Lower lobe of right lung (tissue), 2 donors: ENCODE measurements around the gene PSMD8. TPM values are rescaled to one million over a fixed set of nuclear protein-coding genes. Genes with fewer than 3 reads are reported as not detected.

Source experiments
- ATAC-seq, 2 donors: fragments of 200-7000 bp; cut with Tn5 transposase; one replicate each; pipeline ENCODE4 v1.9.1; 2020 to 2022; ENCODE audit warnings: mild to moderate bottlenecking in 2 of 2, moderate library complexity in 2 of 2
- DNase-seq: peaks from one replicate; pipeline ENCODE4 v3.0.0-alpha.2; 2020
- H3K27ac ChIP-seq: fragments of 200-600 bp; one replicate; pipeline ENCODE4 v1.8.0; 2022
- H3K27me3 ChIP-seq: fragments of 200-600 bp; one replicate; pipeline ENCODE4 v1.8.0; 2022; ENCODE audit warnings: low read depth
- H3K36me3 ChIP-seq: fragments of 200-600 bp; one replicate; pipeline ENCODE4 v1.8.0; 2022; ENCODE audit warnings: mild to moderate bottlenecking
- H3K4me1 ChIP-seq: fragments of 200-600 bp; one replicate; pipeline ENCODE4 v1.8.0; 2022
- H3K4me3 ChIP-seq: fragments of 200-600 bp; one replicate; pipeline ENCODE4 v1.8.0; 2022; ENCODE audit warnings: mild to moderate bottlenecking
- H3K9me3 ChIP-seq: fragments of 200-600 bp; one replicate; pipeline ENCODE4 v1.8.0; 2022
- CTCF ChIP-seq: fragments of 200-600 bp; IDR thresholded peaks from one replicate; pipeline ENCODE4 v1.8.0; 2022; ENCODE audit warnings: antibody characterized with exemption, mild to moderate bottlenecking
- intact Hi-C: fragments of 100-400 bp; cut with DNase I; formaldehyde crosslinking; loops from one replicate; pipeline ENCODE4 v1.11.0; 2022
- total RNA-seq: library from RNA; stranded (reverse); fragmentation: NEBNext Ultra II Directional; extraction: Animal tissue kit (Norgen Biotek cat#: 25700); gene quantifications from one replicate; pipeline ENCODE4 v1.2.1, GENCODE V29; 2021
- donor health status: DM: no; HTN: yes; CAD: no; lungs with severe emphysema.

Gene PSMD8
- total RNA-seq, 1 donor from 2014 or later: 113 TPM

- TF ChIP-seq CTCF: no peak
- Histone ChIP-seq H3K4me3 (no peak overlapping the region), H3K27ac (no peak overlapping the region), H3K4me1 (peaks cover 32% of the 10 kb centered on the region), H3K9me3 (no peaks in the 10 kb centered on the region), H3K27me3 (peaks cover 12% of the 10 kb centered on the region), H3K36me3 (peaks cover 33% of the 10 kb centered on the region)
- intact Hi-C loops: no loop called here
- ATAC-seq: no peak
- DNase-seq: no peak
These were observed 11.5 kb downstream of the PSMD8 start for GRCh38 chr19:38385804-38386257.

- TF ChIP-seq CTCF: no peak
- Histone ChIP-seq H3K9me3 (no peaks in the 10 kb centered on the region), H3K27ac (no peak overlapping the region), H3K27me3 (peaks cover 12% of the 10 kb centered on the region), H3K4me1 (peaks cover 32% of the 10 kb centered on the region), H3K4me3 (peak overlapping the region; percentile 62), H3K36me3 (peaks cover 27% of the 10 kb centered on the region)
- DNase-seq (no peak), ATAC-seq (no peak)
- intact Hi-C loops: no loop called here
These were observed 12.1 kb downstream of the PSMD8 start for GRCh38 chr19:38386300-38386970.

- Histone ChIP-seq H3K27me3 (peaks cover 12% of the 10 kb centered on the region), H3K4me1 (peaks cover 32% of the 10 kb centered on the region), H3K4me3 (peak overlapping the region; percentile 62), H3K27ac (peak overlapping the region; percentile 39), H3K36me3 (peaks cover 21% of the 10 kb centered on the region), H3K9me3 (no peaks in the 10 kb centered on the region)
- DNase-seq: peak; percentile 68
- peak; percentile 2 to 4 for ATAC-seq
- TF ChIP-seq CTCF: no peak
- intact Hi-C loops: no loop called here
These were observed 12.7 kb downstream of the PSMD8 start for GRCh38 chr19:38386971-38387549.

- ATAC-seq (peak; percentile 90 to 92), DNase-seq (peak; percentile 90)
- intact Hi-C loops: no loop called here
- peaks cover 32% of the 10 kb centered on the region for H3K4me1 ChIP-seq
- peaks cover 12% of the 10 kb centered on the region for H3K27me3 ChIP-seq
- H3K4me3 ChIP-seq: peak within 1 kb of the TSS; percentile 62
- peak within 1 kb of the TSS; percentile 39 for H3K27ac ChIP-seq
- no peaks in the 10 kb centered on the region for H3K9me3 ChIP-seq
- peaks cover 14% of the 10 kb centered on the region for H3K36me3 ChIP-seq
- no peak for TF ChIP-seq CTCF
These were observed 13.4 kb downstream of the PSMD8 start, which contains the start of gene GGN for GRCh38 chr19:38387550-38388348. Gene GGN (minus strand): TSS chr19:38388034. CDS start chr19:38387261, 773 bp downstream.

- TF ChIP-seq CTCF: no peak
- Histone ChIP-seq H3K36me3 (peaks cover 6% of the 10 kb centered on the region), H3K9me3 (no peaks in the 10 kb centered on the region), H3K4me3 (peak within 1 kb of the TSS; percentile 62), H3K4me1 (peaks cover 32% of the 10 kb centered on the region), H3K27ac (peak within 1 kb of the TSS; percentile 39), H3K27me3 (peaks cover 12% of the 10 kb centered on the region)
- peak in 1 of 2 donors; percentile 2 for ATAC-seq
- DNase-seq: no peak
- intact Hi-C loops: no loop called here
These were observed 14.2 kb downstream of the PSMD8 start, which contains the start of gene SPRED3 for GRCh38 chr19:38388349-38389100. Gene SPRED3 (plus strand): TSS chr19:38388697. CDS start chr19:38390303, 1,606 bp downstream.
